ENCODE measurements around the gene SNX9.

- TF ChIP-seq EZH2 (IDR thresholded peaks at IDR 0.05; ENCODE audit: low read length), result no peak
- TF ChIP-seq, protein P1, sequence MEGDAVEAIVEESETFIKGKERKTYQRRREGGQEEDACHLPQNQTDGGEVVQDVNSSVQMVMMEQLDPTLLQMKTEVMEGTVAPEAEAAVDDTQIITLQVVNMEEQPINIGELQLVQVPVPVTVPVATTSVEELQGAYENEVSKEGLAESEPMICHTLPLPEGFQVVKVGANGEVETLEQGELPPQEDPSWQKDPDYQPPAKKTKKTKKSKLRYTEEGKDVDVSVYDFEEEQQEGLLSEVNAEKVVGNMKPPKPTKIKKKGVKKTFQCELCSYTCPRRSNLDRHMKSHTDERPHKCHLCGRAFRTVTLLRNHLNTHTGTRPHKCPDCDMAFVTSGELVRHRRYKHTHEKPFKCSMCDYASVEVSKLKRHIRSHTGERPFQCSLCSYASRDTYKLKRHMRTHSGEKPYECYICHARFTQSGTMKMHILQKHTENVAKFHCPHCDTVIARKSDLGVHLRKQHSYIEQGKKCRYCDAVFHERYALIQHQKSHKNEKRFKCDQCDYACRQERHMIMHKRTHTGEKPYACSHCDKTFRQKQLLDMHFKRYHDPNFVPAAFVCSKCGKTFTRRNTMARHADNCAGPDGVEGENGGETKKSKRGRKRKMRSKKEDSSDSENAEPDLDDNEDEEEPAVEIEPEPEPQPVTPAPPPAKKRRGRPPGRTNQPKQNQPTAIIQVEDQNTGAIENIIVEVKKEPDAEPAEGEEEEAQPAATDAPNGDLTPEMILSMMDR (optimal IDR thresholded peaks at IDR 0.05 in 1 of 3, IDR thresholded peaks at IDR 0.05 in 1 of 3, conservative IDR thresholded peaks at IDR 0.05 in 1 of 3; ENCODE audit: extremely low read depth in 1 of 3, insufficient read depth in 2 of 3, low read length in 3 of 3), result no peak
Measured at GRCh38 chr6:157862706-157863105, 39.7 kb downstream of the SNX9 start.
